GM18508 (cell line): ENCODE measurements around the gene RAMP3.

Experiments used
- ATAC-seq: cut with Tn5 transposase; IDR thresholded peaks from one replicate; pipeline ENCODE4 v1.9.1; 2021; ENCODE audit warnings: moderate number of reproducible peaks; ENCODE audit not compliant: insufficient read depth, unreplicated experiment

Gene RAMP3

GRCh38 chr7:45176886-45177731 is 19.5 kb downstream of the RAMP3 start:
- ATAC-seq: no peak

GRCh38 chr7:45177801-45178200 is 20.2 kb downstream of the RAMP3 start:
- no peak for ATAC-seq

- no peak for ATAC-seq
These were observed 20.9 kb downstream of the RAMP3 start for GRCh38 chr7:45178241-45179225.

GRCh38 chr7:45179666-45180065 is 22.1 kb downstream of the RAMP3 start:
- ATAC-seq: no peak

GRCh38 chr7:45180084-45180986 is 22.7 kb downstream of the RAMP3 start:
- no peak for ATAC-seq

GRCh38 chr7:45181286-45181960 is 23.8 kb downstream of the RAMP3 start:
- no peak for ATAC-seq

GRCh38 chr7:45181991-45182855 is 24.6 kb downstream of the RAMP3 start:
- no peak for ATAC-seq

GRCh38 chr7:45182856-45183710 is 25.5 kb downstream of the RAMP3 start:
- no peak for ATAC-seq

- ATAC-seq: no peak
These were observed 26.2 kb downstream of the RAMP3 start for GRCh38 chr7:45183711-45184210.

GRCh38 chr7:45184326-45185027 is 26.9 kb downstream of the RAMP3 start:
- ATAC-seq: no peak

- ATAC-seq: no peak
These were observed 27.7 kb downstream of the RAMP3 start for GRCh38 chr7:45185028-45185863.

GRCh38 chr7:45185864-45186250 is 28.3 kb downstream of the RAMP3 start:
- no peak for ATAC-seq

- no peak for ATAC-seq
These were observed 28.7 kb downstream of the RAMP3 start for GRCh38 chr7:45186261-45186813.

- ATAC-seq: no peak
These were observed 29.7 kb downstream of the RAMP3 start for GRCh38 chr7:45187089-45187945.

GRCh38 chr7:45187946-45188411 is 30.4 kb downstream of the RAMP3 start:
- no peak for ATAC-seq
